RPMI8226 (cell line): ENCODE data around the gene HSBP1L1.
A peak's percentile ranks its signal among the peaks of the same experiment; 100 is the strongest.

Experiments
- DNase-seq: peaks from one replicate; pipeline ENCODE4 v3.0.0-alpha.2; 2015

Gene HSBP1L1

GRCh38 chr18:79961527-79962291 lies 2.7 kb upstream of the HSBP1L1 start:
- no peak for DNase-seq

- no peak for DNase-seq
Observed at GRCh38 chr18:79962311-79962710, 2.1 kb upstream of the HSBP1L1 start.

DNA sequence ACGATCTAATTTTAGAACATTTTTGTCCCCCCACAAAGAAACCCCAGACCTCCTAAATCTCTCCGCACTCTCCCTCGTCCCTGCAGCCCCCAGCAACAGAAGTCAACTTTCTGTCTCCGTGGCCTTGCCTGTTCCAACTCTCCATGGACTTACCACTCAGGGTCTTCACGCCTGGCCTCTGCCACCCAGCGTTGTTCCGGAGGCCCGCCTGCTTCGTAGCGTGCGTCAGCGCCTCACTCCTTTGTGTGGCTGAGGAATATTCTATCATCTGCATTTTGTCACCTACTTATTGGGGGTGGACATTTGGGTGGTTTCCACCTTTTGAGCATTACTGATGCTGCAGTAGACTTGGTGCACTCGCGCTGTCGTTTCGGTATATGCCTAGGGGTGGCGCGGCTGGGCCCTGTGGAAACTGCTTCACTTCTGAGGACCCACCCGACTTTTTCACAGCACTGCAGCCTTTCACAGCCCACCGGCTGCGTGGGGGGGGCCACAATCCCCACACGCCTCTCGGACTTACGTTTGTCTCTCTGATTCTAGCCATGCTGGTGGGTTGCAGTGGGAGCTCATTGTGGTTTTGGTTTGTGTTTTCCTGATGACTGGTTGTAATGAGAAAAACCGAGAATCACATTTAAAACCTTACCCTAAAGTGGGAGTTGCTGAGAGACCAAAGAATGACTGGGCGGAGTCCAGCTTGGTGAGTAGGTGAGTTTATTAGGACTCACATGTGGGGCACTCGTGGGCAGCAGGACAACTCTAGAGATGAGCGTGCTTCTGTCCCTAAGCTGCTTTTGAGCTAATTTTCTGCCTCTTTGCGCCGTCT lies 1.4 kb upstream of the HSBP1L1 start:
- no peak for DNase-seq

- DNase-seq, result no peak
Observed at GRCh38 chr18:79963658-79964329, 649 bp upstream of the HSBP1L1 start.

DNA sequence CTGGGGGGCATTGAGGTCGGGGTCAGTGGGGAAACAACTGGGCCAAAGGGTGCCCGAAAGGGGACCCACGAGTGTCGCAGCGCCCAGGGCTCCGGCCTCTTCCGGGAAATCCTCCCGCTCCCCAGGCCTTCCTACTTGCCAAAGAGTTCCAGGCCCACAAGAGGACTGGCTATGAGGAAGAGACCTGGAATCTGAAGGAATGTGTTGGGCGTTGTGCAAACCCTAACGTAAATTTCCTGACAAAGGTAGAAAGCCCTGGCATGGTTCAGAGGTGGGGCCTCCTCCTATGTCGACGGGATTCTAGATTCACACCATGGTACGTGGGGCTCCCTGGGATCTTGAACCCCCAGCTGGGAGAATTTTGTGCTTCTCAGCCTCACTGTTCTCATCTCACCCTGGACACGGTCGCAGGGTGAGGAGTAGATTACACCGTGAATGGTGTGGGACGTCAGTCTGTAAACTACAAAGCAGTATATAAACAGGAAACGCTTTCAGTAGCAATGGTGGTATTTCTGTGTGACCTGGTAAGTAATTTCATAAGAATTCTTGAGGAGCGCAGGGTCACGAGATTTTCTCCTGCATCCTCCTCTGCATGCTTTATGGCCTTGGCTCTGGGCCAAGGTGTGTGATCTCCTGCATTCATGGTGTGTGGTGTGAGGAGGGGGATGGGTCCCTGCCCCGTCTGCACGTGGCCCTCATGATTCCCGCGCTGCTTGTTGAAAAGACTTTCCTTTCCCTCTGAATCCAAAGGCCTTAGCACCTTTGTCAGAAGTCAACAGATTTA lies 868 bp downstream of the HSBP1L1 start:
- DNase-seq, result peak; percentile 27

- no peak for DNase-seq
Observed at GRCh38 chr18:79970419-79971133, 6.1 kb downstream of the HSBP1L1 start.

DNA sequence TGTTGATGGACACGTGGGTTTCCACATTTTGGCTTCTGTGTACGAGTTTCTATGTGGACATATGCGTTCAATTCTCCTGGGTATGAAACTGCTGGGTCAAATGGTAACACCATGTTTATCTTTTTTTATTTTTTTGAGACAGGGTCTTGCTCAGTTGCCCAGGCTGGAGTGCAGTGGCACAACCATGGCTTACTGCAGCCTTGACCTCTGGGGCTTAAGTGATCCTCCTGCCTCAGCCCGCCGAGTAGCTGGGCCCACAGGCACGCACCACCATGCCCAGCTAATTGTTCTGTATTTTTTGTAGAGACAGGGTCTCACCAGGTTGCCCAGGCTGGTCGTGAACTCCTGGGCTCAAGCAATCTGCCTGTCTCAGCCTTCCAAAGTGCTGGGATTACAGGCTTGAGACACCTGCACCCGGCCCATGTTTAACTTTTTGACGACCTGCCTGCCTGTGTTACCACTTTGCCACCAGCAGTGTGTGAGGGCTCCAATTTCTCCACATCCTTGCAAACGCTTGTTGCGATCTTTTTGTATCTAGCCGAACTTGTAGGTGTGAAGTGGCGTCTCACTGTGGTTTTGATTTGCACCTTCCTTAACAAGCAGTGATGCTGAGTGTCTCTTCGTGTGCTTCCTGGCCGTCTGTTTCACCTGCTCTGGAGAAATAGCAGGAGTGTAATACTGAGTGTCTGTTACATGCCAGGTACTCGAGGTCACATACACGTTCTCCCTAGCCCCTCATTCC lies 6.9 kb downstream of the HSBP1L1 start:
- no peak for DNase-seq

DNA sequence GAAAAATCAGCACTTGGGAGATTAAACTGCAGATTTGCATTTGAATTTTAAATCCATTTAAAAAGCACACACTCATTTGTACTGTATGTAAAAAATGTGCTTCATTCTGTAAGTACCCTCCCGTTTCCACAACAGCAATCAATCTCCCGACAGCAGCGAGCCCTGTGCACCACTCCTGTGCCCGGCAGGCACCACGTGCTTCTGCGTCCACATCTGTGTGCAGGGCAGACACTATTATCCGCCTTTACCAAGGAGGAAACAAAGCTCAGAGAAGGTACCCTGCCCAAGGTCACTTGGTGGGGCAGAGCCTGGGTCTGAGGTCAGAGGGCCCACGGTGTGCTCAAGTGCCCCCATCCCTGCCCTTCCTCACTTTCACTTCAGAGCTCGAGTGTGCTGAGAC lies 7.5 kb downstream of the HSBP1L1 start:
- DNase-seq, result no peak

- DNase-seq, result no peak
Observed at GRCh38 chr18:79972720-79973119, 8.3 kb downstream of the HSBP1L1 start.

DNA sequence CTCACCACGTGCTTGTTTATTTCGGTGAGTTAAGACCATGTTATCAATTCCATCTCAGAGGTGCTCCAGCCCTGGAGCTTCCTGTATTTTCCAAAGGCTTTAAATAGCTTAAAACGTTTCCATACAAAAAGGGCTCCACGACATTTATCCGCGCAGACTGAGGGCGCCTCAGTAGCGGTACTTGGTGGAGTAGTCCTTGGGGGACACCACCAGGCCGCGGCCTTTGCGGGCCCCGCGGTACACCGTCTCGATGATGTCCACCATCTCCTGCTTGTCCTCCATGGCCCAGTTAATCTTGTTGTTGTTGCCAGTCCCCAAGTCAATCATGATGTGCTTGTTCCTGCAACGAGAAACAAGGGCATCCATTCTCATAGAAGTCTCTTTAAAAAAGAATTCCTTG lies 9.1 kb downstream of the HSBP1L1 start:
- DNase-seq, result no peak

DNA sequence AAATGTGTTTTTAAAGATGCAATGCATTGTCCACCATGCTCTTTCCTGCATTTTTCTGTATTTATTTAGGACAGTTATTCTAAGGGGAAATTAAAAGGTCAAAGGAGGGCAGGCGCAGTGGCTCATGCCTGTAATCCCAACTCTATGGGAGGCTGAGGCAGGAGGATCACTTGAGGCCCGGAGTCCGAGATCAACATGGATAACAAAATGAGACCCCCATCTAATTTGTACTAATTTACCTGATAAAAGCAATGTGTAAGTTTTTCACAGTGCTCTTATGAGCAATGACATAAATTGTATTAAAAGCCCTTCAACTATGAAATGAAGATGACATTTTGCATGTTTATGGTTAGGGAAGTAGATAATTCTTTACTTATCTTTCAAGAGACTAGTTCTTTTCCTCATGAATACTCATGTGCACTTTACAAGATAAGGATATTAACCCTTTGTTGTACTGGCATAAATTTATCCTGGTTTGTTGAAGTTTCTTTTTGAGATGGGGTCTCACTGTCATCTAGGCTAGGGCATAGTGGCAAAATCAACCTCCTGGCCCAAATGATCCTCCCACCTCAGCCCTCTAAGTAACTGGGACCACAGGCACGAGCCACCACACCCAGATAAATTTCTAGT lies 9.7 kb downstream of the HSBP1L1 start:
- no peak for DNase-seq

DNA sequence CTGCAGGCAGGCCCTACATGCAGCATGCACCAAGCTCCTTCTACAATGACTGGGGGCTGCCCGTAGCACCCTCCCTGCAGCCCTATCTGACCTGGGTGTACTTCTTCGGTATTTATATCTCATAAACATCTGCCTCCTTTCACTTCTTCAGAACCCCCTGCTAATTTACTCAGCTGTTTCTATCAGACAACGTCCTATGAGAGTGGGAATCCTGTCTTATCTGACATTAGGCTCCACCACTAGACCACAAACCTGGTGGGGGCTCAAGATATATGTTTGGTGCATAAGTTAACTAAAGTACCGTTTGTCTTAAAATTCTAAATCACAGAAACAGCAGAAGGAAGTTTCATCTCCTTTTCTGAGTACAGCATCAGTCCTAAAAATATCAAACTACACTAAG lies 10.6 kb downstream of the HSBP1L1 start:
- DNase-seq, result no peak

DNA sequence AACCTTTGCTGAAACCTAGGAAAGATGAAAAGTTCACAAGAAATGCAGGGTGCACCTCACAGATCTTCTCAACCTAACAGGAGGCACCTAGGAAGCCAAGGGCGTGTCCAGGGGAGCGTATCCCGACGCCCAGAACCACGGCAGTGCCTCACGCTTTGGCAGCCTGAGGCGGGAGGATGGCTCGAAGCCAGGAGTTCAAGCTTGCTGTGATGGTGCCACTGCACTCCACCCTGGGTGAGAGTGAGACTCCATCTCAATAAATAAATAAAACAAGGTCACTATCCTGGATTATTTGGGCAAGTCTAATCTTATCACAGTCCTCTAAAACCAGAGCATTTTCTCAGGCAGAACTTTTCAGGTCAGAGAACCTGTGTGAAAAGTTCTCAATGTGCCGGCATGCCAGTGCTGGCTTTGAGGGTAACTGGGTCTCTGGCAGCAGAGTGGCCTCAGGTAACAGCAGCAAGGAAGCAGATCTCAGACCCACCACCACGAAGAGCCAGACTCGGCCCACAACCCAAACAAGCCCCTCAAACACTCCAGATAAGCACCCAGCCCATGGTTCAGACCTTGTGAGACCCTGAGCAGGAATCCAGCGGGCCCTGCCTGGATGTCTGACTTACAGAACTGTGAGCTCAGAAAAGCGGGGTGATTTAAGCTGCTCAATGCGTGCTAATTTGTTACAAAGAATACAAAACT lies 11.7 kb downstream of the HSBP1L1 start:
- no peak for DNase-seq

DNA sequence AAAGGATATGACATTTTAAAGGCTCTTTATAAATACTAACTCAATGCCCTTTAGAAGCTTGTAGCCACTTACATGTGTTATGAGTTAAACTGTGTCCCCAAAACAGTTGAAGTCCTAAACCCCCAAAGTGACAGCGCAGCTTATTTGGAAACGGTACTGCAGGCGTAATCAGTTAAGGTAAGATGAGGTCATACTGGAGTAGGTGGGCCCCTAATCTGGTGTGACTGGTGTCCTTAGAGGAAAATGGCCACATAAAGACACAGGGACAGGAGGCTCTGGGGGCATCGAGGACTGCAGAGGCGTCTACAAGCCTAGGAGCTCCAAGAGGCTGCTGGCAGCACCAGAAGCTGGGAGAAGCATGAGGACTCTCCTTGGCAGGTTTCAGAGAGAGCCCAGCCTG lies 15.4 kb downstream of the HSBP1L1 start:
- no peak for DNase-seq

GRCh38 chr18:79980585-79980984 lies 16.1 kb downstream of the HSBP1L1 start:
- no peak for DNase-seq

DNA sequence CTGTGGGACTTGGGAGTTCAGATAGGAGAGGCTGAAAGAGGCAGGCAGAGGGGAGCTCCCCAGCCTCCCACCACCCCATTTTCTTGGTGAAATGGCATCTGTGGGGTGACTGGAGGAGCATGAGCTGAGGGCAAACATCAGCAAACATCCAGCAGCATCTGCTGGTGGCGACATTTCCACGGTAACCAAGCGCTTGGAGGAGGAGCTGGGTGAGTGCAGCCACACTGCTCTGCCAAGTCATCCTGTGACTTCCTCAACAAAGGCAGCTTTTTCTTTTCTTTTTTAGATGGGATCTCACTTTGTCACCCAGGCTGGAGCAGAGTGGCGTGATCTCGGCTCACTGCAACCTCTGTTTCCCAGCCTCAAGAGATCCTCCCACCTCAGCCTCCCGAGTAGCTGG lies 18.3 kb downstream of the HSBP1L1 start:
- DNase-seq, result peak; percentile 26

DNA sequence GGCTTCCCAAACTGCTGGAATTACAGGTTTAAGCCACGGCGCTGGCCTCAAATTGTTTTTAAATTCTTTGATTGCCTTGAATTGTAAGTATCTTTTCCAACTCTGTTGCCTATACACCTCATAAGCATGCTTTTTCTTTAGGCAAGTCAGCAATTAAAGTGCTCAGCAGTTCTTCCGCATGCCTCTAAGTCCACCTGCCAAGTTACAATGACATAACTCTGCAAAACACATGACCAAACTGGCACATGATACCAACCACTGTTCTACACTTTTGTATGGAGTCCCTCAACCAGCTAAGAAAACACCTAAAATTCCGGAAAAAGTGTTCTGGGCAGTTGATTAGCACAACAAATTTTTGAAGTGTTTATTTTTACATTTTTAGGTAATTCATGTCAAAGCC lies 18.8 kb downstream of the HSBP1L1 start:
- DNase-seq, result no peak

- no peak for DNase-seq
Observed at GRCh38 chr18:79983793-79984192, 19.4 kb downstream of the HSBP1L1 start.

DNA sequence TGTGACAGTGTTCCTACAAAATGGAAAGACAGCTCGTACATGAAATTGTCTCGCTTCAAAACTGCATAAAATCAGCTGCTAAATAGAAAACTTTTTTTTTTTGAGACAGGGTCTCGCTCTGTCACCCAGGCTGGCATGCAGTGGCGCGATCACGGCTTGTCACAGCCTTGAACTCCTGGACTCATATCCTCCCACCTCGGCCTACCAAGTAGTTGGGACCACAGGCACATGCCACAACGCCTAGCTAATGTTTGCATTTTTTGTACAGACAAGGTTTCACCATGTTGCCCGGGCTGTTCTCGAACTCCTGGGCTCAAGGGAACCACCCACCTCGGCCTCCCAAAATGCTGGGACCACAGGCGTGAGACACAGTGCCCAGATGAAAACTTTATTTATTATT lies 20.7 kb downstream of the HSBP1L1 start:
- DNase-seq, result no peak

GRCh38 chr18:79986726-79987125 lies 22.3 kb downstream of the HSBP1L1 start:
- no peak for DNase-seq
